ENCODE measurements around the gene GPATCH1.

GRCh38 chr19:33159149-33159548 lies 78.2 kb downstream of the GPATCH1 start:
- TF ChIP-seq RAD21 (IDR thresholded peaks at IDR 0.05) = no peak
- TF ChIP-seq CTCF (IDR thresholded peaks at IDR 0.05; ENCODE audit: low read depth, low read length, missing input control) = no peak
- TF ChIP-seq ATF3 (IDR thresholded peaks at IDR 0.05) = no peak
- TF ChIP-seq MAX (IDR thresholded peaks at IDR 0.05) = no peak
- no peak for TF ChIP-seq SP1 (IDR thresholded peaks at IDR 0.05)
- TF ChIP-seq HNF4G (IDR thresholded peaks at IDR 0.05) = no peak
- TF ChIP-seq GABPA (IDR thresholded peaks at IDR 0.05 in 1 of 2, conservative IDR thresholded peaks at IDR 0.05 in 1 of 2) = no peak
- no peak for TF ChIP-seq JUND (IDR thresholded peaks at IDR 0.05)
- no peak for TF ChIP-seq REST (IDR thresholded peaks at IDR 0.05)
- no peak for TF ChIP-seq EGR1 (IDR thresholded peaks at IDR 0.05; ENCODE audit: low read depth in 2 of 2)
- TF ChIP-seq ZBTB33 (IDR thresholded peaks at IDR 0.05) = no peak
- TF ChIP-seq HNF4A (conservative IDR thresholded peaks at IDR 0.05) = no peak
